HG03045 (cell line): ENCODE measurements around the gene SUN2.

Experiments used
- ATAC-seq: cut with Tn5 transposase; IDR thresholded peaks from one replicate; pipeline ENCODE4 v1.9.1; 2021; ENCODE audit warnings: mild to moderate bottlenecking, moderate library complexity; ENCODE audit not compliant: unreplicated experiment

SUN2 gene

DNA sequence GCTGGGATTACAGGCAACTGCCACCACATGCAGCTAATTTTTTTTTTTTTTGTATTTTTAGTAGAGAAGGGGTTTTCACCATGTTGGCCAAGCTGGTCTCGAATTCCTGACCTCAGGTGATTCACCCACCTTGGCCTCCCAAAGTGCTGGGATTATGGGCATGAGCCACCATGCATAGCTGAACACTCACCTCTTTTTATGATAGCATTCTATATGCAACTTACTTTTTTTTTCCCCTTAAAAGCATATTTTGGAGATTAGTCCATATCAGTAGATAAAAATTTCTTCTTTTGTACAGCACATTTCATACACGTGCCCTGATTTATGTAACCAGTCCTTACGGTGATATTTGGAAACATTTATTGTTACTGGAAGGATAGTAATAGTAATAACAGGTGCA, 35.4 kb downstream of the SUN2 start:
- no peak for ATAC-seq

DNA sequence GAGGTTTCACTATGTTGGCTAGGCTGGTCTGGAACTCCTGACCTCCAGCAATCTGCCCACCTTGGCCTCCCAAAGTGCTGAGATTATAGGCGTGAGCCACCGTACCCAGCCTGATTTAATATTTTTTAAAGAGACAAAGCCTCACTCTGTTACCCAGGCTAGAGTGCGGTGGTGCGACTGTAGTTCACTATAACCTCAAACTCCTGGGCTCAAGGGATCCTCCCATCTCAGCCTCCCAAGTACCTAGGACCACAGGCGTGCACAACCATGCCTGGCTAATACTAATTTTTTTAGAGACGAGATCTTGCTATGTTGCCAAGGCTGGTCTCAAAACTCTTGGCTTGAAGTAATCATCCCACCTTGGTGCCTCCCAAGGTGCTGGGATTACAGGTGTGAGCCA, 36.6 kb downstream of the SUN2 start:
- ATAC-seq: no peak

- no peak for ATAC-seq
These were observed 37.4 kb downstream of the SUN2 start for GRCh38 chr22:38718414-38718813.

DNA sequence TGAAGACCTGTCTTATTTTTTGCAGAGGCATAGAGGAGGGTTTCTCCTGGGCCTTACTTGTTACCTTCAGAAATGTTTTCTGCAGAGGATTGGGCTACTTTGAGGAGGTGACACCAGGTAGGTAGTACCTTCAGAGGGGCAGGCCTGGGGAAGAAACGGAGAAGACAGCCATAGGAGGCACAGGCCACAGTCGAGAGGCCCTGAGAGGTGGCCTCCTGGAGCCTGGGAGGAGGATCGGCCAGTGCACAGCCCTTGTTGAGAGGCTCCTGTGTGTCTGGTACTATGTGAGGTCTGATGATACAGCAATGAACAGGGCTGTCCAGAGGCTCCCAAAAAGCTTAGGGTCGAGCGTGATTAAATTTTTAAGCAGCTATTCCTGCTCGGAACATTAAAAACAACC, 38.6 kb downstream of the SUN2 start:
- no peak for ATAC-seq

GRCh38 chr22:38716826-38717225, 39.0 kb downstream of the SUN2 start:
- ATAC-seq: no peak

DNA sequence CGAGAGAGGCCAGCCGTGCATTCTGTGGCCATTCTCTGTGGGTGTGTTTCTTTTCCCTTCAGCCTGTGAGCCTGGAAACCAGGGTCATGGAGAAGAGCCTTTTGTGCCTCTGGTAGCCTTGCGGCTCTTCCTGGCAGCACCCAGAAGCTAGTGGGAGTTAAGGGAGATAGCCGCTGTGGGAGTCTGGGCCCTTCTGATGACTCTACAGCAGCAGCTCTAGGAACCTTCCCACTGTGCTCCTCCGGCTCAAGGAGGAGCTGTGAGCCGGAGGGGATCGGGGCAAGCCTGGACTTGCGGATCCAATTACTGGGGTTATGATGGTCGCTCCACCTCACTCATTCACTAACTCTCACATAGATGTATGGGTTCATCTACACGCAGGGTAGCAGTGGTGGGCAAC, 39.5 kb downstream of the SUN2 start:
- ATAC-seq: no peak

GRCh38 chr22:38715852-38716251, 39.9 kb downstream of the SUN2 start:
- no peak for ATAC-seq

GRCh38 chr22:38715176-38715764, 40.5 kb downstream of the SUN2 start:
- no peak for ATAC-seq

- no peak for ATAC-seq
These were observed 41.9 kb downstream of the SUN2 start for GRCh38 chr22:38713921-38714320.

DNA sequence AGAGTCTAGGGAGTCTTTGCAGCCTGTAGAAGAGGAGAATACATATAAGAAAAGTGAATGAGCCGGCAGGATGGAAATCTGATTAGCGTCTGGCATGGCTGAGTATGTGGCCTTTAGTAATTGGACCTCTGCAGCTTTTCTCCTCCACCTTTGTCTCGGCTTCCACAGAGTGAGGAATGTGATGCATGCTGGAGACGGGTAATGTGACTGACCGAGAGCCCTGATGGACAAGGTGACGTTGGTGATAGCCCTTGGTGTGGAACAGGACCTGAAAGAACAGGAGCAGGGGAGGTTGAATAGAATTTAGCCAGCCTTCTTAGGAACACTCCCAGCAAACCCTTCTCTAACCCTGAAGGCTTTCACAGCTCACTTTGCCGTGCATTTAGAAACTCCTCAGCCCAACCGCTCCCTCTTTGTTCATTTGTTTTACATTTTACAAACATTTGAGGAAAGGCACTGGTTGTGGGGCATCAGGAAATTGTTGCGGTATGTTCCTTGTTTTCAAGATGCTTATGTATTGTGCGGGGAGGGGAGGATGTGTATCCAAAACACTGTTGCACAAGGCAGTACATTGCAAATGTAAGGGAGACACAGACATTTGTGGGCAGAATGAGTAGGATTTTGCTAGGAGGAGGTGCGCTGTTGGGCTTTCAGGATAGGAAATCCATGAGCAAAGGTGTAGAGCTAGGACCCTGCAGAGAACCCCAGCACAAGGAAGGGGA, 43.2 kb downstream of the SUN2 start:
- ATAC-seq: no peak

DNA sequence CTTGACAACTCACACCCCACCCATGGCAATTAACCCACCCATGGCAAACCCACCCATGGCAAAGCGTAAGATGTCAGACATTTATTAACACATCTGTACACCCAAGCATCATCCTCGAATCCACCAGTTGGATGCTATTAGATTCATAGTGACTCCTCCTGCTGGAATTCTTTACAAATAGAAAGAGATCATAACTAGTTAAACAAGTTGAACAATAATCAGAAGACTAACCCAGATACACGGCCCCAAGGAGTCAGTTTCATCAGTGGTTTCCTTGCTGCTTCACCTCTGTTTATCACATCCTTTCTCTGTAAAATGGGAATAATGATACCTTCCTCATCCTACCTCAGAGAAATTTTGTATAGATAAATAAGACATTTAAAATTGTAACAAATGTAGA, 44.9 kb downstream of the SUN2 start:
- no peak for ATAC-seq

DNA sequence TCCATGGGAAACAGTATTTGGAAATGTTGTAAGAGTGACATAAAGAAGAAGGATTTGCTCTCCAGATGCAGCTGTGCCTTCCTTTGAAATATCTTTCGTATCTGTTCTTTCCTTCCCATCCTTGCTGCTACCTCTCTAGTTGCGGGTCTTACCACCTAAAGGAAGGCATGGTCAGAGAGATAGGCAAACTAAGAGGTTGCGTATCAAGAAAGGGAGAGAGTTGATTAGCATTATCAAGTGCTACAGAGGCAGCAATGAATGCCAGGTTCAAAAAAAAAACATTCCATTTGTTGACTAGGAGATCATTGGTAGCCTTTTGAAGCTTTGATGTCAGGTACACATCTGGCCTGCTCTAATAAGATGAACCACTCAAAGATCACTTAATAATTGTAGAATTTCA, 45.4 kb downstream of the SUN2 start:
- ATAC-seq: no peak

DNA sequence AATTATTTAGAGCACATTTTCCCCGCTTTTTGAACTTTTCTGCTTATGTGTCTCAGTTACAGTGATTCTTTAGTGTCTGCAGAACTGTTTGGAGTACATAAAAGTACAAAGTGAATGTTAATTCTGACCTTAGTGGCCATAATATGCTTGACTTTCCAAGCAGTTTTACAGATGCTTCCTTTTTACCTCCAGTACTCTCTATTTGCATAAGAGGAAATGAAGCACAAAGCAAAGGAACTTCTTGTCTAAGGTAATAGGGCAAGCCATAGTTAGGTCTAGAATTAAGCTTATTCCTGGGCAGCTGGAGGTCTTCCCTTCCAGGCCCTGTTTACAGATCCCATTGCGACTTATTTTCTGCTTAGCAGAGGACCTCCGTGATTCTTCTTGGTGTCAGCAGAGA, 46.5 kb downstream of the SUN2 start:
- no peak for ATAC-seq

GRCh38 chr22:38707984-38708383, 47.8 kb downstream of the SUN2 start:
- ATAC-seq: no peak

GRCh38 chr22:38707346-38707745, 48.5 kb downstream of the SUN2 start:
- no peak for ATAC-seq

DNA sequence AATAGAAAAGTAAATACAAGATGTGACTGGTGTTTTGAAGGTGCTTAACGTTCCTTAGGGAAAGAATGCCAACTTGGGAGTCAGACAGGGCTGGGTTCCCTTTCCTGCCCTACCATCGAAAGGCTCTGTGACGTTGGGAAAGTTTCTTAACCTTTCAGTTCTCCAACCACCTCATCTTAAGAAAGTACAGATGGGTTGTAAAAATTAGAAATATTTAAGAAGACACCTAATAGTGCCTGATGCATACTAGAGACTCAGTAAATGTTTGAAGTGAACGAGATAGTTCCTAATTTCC, 49.0 kb downstream of the SUN2 start:
- ATAC-seq: no peak

DNA sequence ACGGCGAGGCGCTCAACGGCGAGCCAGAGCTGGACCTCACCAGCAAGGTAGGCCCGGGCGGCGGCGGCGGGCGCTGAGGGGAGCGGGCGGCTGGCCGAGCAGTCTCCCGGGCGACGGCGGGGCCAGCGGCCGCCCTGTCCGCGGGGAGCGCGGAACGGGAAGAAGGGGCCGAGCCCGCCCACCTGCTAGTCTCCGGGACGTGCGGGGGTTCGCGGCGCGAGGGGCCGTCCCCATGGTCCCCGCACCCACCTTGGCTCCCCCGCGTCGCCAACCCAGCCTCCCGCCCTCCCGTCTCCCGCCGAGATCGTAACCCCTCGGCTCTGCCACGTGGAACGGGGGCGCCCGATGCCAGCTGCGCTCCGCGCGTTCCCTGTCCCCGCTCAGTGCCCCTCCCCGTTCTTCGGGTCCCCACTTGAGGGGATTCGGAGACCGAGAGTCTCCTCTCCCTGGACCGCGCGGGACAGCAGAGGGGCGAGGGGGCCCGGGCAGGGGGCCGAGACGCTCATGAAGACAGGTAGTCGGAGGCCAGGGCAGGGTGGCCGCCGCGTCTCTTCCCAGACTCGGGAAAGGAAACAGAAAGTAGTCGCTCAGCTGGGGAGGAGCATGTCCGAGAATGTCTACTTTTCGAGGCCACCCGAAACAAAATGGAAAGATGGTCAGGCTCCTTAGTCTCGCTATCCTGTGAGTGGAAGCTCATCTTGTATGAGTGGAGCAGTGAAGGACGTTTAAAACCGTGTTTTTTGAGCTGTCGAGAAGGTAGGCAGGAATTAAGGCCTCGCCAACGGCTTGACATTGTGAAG, 49.5 kb downstream of the SUN2 start:
- peak; percentile 16 for ATAC-seq

DNA sequence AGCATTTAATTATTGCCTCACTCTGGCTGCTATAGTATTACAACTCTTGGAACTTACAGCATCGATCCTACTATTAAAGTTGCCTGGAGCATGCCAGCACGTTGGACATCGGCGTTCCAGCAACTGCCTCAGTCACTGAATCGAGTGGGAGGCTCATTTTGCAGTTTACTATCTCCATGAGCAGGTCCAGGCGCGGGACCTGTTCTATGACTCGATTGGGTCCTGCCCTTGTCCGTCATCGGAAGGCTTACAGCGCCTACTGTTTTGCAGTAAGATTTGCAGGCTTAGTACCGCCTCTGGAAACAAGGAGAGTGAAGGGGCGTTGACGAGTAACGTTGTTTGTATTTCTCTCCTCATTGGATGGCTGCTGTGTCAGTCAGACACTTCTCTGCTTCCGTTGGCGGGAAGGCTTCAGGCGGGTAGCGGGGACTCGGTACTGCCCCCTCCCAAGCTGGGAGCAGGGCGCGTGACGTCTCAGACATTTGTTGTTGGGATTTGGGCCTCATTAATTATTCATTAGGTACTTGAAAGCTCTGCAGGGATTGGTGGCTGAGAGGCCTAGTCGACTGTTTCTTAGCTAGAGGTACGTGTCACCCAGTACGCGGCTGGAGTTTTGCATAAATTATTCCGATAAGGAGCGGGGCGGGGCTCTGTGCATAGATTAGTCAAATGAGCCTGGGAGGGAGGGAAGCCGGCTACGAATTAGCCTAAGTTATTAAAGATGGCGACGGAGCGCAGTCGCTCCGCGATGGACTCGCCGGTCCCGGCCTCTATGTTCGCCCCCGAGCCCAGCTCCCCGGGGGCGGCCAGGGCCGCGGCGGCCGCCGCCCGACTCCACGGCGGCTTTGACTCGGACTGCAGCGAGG, 50.3 kb downstream of the SUN2 start, which contains the start of gene GTPBP1:
GTPBP1 (plus strand) TSS at position 710 of the 866 bp plus-strand sequence; CDS start at position 722, 12 bp downstream.
- ATAC-seq: peak; percentile 76

DNA sequence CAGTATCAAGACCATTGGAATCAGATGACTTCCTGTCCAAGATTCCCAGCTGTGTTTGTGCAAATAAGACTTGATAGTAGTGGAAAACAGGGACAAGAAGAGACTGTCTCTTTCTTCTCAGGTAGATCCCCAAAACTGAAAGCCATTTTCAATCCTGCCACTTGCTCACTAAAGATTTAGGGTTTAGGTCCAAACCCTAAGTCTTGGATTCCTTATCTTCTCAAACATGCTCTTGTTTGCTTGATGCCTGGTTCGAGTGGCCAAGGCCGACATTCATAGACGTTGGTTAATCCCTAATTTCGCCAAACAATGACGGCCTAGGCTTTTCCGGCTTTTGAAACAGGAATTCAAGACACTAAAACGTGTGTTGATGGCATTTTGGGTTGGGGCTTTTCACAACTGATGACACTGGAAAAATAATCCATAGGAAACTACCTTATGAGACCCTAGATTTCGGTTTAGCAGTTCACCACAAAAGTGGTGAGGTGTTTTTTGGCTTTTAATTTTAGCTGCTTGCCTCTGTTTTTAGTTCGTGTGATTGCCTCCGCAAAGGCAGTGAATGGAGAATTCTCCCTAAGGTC, 51.1 kb downstream of the SUN2 start:
- ATAC-seq: no peak

- ATAC-seq: peak; percentile 40
These were observed 54.8 kb downstream of the SUN2 start, which contains the start of gene JOSD1 for GRCh38 chr22:38700789-38701628. TSS of gene JOSD1 (minus strand) at chr22:38700943. CDS start at chr22:38699987, 956 bp downstream.
